K562 (cell line): ENCODE results near the gene ARHGEF12. TPM values are rescaled to one million over a fixed set of nuclear protein-coding genes. Genes with fewer than 3 reads are reported as not detected.

Experiments
- BCOR ChIP-seq: fragments of 450-650 bp; IDR thresholded peaks from 2 replicates; pipeline ENCODE4 v1.6.1; 2016
- CAMTA2 ChIP-seq: fragments of 250-450 bp; sonication (Bioruptor Pico); conservative IDR thresholded peaks from 2 replicates; pipeline ENCODE4 v1.5.1; 2022
- CREB1 ChIP-seq, 2 experiments: sonication (generic) in 1 of 2; formaldehyde crosslinking in 1 of 2; IDR thresholded peaks; 2 replicates each; pipeline versions ENCODE4 v1.6.1 to v1.8.0; 2012 to 2022; ENCODE audit warnings: inconsistent platforms in 1 of 2, mild to moderate bottlenecking in 1 of 2, missing genetic modification reagents in 1 of 2, moderate library complexity in 1 of 2
- CTCFL ChIP-seq: IDR thresholded peaks from 2 replicates; pipeline ENCODE4 v1.6.1; 2011; ENCODE audit warnings: borderline replicate concordance, low read depth, mild to moderate bottlenecking, moderate library complexity, low read length; ENCODE audit not compliant: insufficient read depth, poor library complexity, severe bottlenecking
- E4F1 ChIP-seq: fragments of 250-450 bp; sonication (Bioruptor Pico); IDR thresholded peaks from 2 replicates; pipeline ENCODE4 v1.5.0; 2021; ENCODE audit warnings: mild to moderate bottlenecking, borderline replicate concordance
- FOXJ2 ChIP-seq: fragments of 200-800 bp; sonication (Bioruptor generic); IDR thresholded peaks from 2 replicates; pipeline ENCODE4 v1.6.1; 2016; ENCODE audit warnings: missing genetic modification characterization, missing compliant biosample characterization
- HIVEP1 ChIP-seq: fragments of 250-450 bp; sonication (Bioruptor Pico); IDR thresholded peaks from 2 replicates; pipeline ENCODE4 v1.4.0; 2020; ENCODE audit warnings: mild to moderate bottlenecking
- IFI16 ChIP-seq: fragments of 250-450 bp; sonication (Bioruptor Pico); IDR thresholded peaks from 2 replicates; pipeline ENCODE4 v2.1.2; 2022; ENCODE audit warnings: mild to moderate bottlenecking, inconsistent platforms
- MED1 ChIP-seq: sonication (generic); formaldehyde crosslinking; IDR thresholded peaks from 2 replicates; pipeline ENCODE4 v1.8.1; 2023; ENCODE audit warnings: missing genetic modification reagents, borderline replicate concordance
- MTA3 ChIP-seq: fragments of 450-650 bp; formaldehyde crosslinking; IDR thresholded peaks from 2 replicates; pipeline ENCODE4 v1.6.1; 2017; ENCODE audit warnings: mild to moderate bottlenecking, borderline replicate concordance
- POLR2H ChIP-seq: IDR thresholded peaks from 2 replicates; pipeline ENCODE4 v1.6.1; 2016; ENCODE audit warnings: missing genetic modification characterization, low read depth, mild to moderate bottlenecking, control low read depth, missing compliant biosample characterization, moderate library complexity
- PTTG1 ChIP-seq: fragments of 450-650 bp; IDR thresholded peaks from 2 replicates; pipeline ENCODE4 v1.6.1; 2016; ENCODE audit warnings: low read depth, mild to moderate bottlenecking, missing genetic modification characterization, missing compliant biosample characterization
- SIX5 ChIP-seq, 2 experiments: IDR thresholded peaks; 2 replicates each; pipeline ENCODE4 v1.6.1; 2011; ENCODE audit warnings: low read length in 2 of 2, borderline replicate concordance in 1 of 2, low read depth in 1 of 2, mild to moderate bottlenecking in 1 of 2, moderate library complexity in 1 of 2; ENCODE audit not compliant: insufficient read depth in 1 of 2
- STAG1 ChIP-seq: sonication (generic); formaldehyde crosslinking; IDR thresholded peaks from 2 replicates; pipeline ENCODE4 v1.5.0; 2020; ENCODE audit warnings: missing genetic modification reagents, borderline replicate concordance
- TAF9B ChIP-seq: fragments of 450-650 bp; IDR thresholded peaks from 2 replicates; pipeline ENCODE4 v1.6.1; 2018; ENCODE audit warnings: mild to moderate bottlenecking; ENCODE audit not compliant: partially characterized antibody
- TFAP4 ChIP-seq: sonication (generic); formaldehyde crosslinking; IDR thresholded peaks from 2 replicates; pipeline ENCODE4 v1.8.0; 2022; ENCODE audit warnings: missing genetic modification reagents, mild to moderate bottlenecking, moderate library complexity, borderline replicate concordance
- ZFP36 ChIP-seq: fragments of 150-350 bp; IDR thresholded peaks from 2 replicates; pipeline ENCODE4 v1.6.1; 2018; ENCODE audit warnings: low read length, low read depth; ENCODE audit not compliant: partially characterized antibody
- ZNF79 ChIP-seq: fragments of 250-450 bp; sonication (Bioruptor Pico); IDR thresholded peaks from 2 replicates; pipeline ENCODE4 v1.4.0; 2020; ENCODE audit warnings: low read depth, mild to moderate bottlenecking, moderate library complexity
- ZZZ3 ChIP-seq: fragments of 450-650 bp; IDR thresholded peaks from 2 replicates; pipeline ENCODE4 v1.6.1; 2016; ENCODE audit warnings: antibody characterized with exemption, mild to moderate bottlenecking, moderate library complexity
- polyA plus RNA-seq, 8 experiments: library from polyadenylated mRNA; depleted of rRNA in 4 of 8; stranded (reverse) in 5 of 8; unstranded in 3 of 8; fragments of >200 nt; fragmentation: Nextera tagmentation in 2 of 8; fragmentation: Illumina TruSeq in 1 of 8; extraction: Ambion mirVana in 2 of 8; extraction: Trizol in 1 of 8; gene quantifications; 2 replicates each; pipeline versions ENCODE4 v1.2.1 to v1.2.3, GENCODE V29; 2011 to 2014; ENCODE audit warnings: inconsistent platforms in 1 of 8, missing spikeins in 1 of 8
- total RNA-seq, 7 experiments: library from RNA; depleted of rRNA in 6 of 7; stranded (reverse); fragments of >200 nt in 6 of 7; fragmentation: Illumina TruSeq in 2 of 7; extraction: Trizol in 2 of 7; gene quantifications; 2 replicates each; pipeline versions ENCODE4 v1.2.1 to v1.2.3, GENCODE V29; 2011 to 2021; ENCODE audit warnings: low replicate concordance in 1 of 7

The ARHGEF12 gene
- total and polyA plus RNA-seq, 9 of the 15 experiments (the other 6 are each of a cell fraction or from before 2014, with no cell fraction given) = 3.5 to 51.7 (median 29.5) TPM

GRCh38 chr11:120335908-120336640 lies at the start of gene ARHGEF12 (continued):
- TF ChIP-seq CAMTA2 (no peak), TAF9B (peak; percentile 72), E4F1 (CRISPR knock-in tag) (no peak), BCOR (peak; percentile 58; the same call in 1 of the 2 replicates), POLR2H (tag) (no peak), ZNF79 (CRISPR knock-in tag) (no peak), TFAP4 (CRISPR knock-in tag) (no peak; the same call in 1 of the 2 replicates), FOXJ2 (tag) (peak; percentile 66; the same call in 1 of the 2 replicates), ZZZ3 (no peak), IFI16 (CRISPR knock-in tag) (no peak), MED1 (CRISPR knock-in tag) (no peak), PTTG1 (tag) (no peak), MTA3 (peak; percentile 81), CTCFL (no peak), STAG1 (CRISPR knock-in tag) (no peak), CREB1 (IDR thresholded peaks at IDR 0.05) (peak; percentile 39; the same call in 1 of the 2 replicates), CREB1 (CRISPR knock-in tag; IDR thresholded peaks at IDR 0.05) (peak; percentile 32; the same call in 1 of the 2 replicates), ZFP36 (no peak), HIVEP1 (no peak), SIX5 (IDR thresholded peaks at IDR 0.05; ENCODE audit: borderline replicate concordance in 1 of 2, insufficient read depth in 1 of 2, low read depth in 1 of 2, low read length in 2 of 2) (no peak)
